Right lobe of liver (tissue), 4 donors: ENCODE measurements around the gene LCP1.

ENCODE experiments used
- POLR2A ChIP-seq: fragments of 450-650 bp; IDR thresholded peaks from one replicate; pipeline ENCODE4 v1.6.1; 2017; ENCODE audit warnings: antibody characterized with exemption, mild to moderate bottlenecking
- TF ChIP-seq, protein P1 (sequence below), 4 donors: fragments of 200-600 bp in 3 of 4; fragments of 450-650 bp in 1 of 4; IDR thresholded peaks; one replicate each; pipeline versions ENCODE4 v1.5.1 to v1.8.0; 2016 to 2022; ENCODE audit warnings: antibody characterized with exemption in 4 of 4, mild to moderate bottlenecking in 2 of 4
- donor health status: DM: no; HTN: no; CAD: no.
- donor health status: DM: no; HTN: no; CAD: no.
- donor health status: DM: no; HTN: yes; CAD: no.

DNA sequence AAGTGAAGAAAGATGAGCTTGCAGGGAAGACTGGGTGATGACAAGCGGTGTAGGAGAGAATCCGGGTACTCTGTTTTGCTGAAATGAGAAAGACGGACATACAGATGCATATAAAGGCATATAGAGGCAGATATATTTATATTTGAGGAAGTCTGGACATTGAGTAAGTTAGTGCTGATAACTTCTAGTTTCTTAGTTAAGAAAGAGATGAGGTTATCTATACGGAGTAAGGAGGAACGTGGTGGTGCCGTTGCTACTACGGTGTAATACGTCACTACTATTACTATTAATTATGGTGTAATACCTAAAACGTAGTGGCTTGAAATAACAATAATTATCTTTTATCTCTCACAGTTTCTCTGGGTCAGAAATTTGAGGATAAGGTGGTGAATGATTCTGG lies 67.4 kb downstream of the LCP1 start:
- TF ChIP-seq, protein P1, sequence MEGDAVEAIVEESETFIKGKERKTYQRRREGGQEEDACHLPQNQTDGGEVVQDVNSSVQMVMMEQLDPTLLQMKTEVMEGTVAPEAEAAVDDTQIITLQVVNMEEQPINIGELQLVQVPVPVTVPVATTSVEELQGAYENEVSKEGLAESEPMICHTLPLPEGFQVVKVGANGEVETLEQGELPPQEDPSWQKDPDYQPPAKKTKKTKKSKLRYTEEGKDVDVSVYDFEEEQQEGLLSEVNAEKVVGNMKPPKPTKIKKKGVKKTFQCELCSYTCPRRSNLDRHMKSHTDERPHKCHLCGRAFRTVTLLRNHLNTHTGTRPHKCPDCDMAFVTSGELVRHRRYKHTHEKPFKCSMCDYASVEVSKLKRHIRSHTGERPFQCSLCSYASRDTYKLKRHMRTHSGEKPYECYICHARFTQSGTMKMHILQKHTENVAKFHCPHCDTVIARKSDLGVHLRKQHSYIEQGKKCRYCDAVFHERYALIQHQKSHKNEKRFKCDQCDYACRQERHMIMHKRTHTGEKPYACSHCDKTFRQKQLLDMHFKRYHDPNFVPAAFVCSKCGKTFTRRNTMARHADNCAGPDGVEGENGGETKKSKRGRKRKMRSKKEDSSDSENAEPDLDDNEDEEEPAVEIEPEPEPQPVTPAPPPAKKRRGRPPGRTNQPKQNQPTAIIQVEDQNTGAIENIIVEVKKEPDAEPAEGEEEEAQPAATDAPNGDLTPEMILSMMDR (IDR thresholded peaks at IDR 0.05), result no peak
- no peak for TF ChIP-seq POLR2A
